Measurements from ENCODE around the gene METTL26. TPM values are rescaled to one million over a fixed set of nuclear protein-coding genes. Genes with fewer than 3 reads are reported as not detected.

Gene METTL26
- total and polyA plus RNA-seq, 9 of the 15 experiments (the other 6 are each of a cell fraction or from before 2014, with no cell fraction given), result 7.3 to 262 (median 80.9) TPM

DNA sequence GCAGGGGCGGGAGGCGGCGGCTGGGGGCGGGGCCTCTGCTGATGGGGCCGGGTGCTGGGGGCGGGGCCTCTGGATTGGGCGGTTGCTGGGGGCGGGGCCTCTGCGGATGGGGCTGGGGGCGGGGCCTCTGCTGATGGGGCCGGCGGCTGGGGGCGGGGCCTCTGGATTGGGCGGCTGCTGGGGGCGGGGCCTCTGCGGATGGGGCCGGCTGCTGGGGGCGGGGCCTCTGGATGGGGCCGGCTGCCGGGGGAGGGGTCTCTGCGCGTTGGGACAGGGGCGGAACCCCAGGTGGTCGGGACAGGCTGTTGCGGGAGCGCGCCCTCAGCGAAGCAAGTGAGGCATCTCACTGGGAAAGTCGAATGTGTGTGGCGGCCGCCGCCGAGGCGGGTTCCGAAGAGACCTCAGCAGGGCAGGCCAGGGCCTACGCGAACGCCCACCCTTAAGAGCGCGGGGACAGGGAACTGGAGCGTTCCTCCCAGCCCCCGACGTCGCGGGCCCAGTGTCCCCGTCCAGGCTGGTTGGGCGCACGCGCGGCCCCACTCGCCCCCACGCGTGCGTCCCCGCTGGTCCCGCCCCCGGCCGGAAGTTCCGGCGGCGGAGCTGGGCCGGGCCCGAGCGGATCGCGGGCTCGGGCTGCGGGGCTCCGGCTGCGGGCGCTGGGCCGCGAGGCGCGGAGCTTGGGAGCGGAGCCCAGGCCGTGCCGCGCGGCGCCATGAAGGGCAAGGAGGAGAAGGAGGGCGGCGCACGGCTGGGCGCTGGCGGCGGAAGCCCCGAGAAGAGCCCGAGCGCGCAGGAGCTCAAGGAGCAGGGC lies 43.9 kb upstream of the METTL26 start, which contains the start of gene STUB1 (continued):
- TF ChIP-seq, protein P1, sequence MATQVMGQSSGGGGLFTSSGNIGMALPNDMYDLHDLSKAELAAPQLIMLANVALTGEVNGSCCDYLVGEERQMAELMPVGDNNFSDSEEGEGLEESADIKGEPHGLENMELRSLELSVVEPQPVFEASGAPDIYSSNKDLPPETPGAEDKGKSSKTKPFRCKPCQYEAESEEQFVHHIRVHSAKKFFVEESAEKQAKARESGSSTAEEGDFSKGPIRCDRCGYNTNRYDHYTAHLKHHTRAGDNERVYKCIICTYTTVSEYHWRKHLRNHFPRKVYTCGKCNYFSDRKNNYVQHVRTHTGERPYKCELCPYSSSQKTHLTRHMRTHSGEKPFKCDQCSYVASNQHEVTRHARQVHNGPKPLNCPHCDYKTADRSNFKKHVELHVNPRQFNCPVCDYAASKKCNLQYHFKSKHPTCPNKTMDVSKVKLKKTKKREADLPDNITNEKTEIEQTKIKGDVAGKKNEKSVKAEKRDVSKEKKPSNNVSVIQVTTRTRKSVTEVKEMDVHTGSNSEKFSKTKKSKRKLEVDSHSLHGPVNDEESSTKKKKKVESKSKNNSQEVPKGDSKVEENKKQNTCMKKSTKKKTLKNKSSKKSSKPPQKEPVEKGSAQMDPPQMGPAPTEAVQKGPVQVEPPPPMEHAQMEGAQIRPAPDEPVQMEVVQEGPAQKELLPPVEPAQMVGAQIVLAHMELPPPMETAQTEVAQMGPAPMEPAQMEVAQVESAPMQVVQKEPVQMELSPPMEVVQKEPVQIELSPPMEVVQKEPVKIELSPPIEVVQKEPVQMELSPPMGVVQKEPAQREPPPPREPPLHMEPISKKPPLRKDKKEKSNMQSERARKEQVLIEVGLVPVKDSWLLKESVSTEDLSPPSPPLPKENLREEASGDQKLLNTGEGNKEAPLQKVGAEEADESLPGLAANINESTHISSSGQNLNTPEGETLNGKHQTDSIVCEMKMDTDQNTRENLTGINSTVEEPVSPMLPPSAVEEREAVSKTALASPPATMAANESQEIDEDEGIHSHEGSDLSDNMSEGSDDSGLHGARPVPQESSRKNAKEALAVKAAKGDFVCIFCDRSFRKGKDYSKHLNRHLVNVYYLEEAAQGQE (IDR thresholded peaks at IDR 0.05; ENCODE audit: borderline replicate concordance), result no peak
- TF ChIP-seq, protein P1 (CRISPR knock-in tag; IDR thresholded peaks at IDR 0.05; ENCODE audit: low read depth), result peak; percentile 62; the same call in 1 of the 2 replicates
- TF ChIP-seq, protein P2, sequence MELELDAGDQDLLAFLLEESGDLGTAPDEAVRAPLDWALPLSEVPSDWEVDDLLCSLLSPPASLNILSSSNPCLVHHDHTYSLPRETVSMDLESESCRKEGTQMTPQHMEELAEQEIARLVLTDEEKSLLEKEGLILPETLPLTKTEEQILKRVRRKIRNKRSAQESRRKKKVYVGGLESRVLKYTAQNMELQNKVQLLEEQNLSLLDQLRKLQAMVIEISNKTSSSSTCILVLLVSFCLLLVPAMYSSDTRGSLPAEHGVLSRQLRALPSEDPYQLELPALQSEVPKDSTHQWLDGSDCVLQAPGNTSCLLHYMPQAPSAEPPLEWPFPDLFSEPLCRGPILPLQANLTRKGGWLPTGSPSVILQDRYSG (tag; conservative IDR thresholded peaks at IDR 0.05; ENCODE audit: low read depth), result no peak
- no peak for TF ChIP-seq ID3 (CRISPR knock-in tag; IDR thresholded peaks at IDR 0.05)
- no peak for TF ChIP-seq ID3 (tag; IDR thresholded peaks at IDR 0.05)
- TF ChIP-seq CREB5 (CRISPR knock-in tag; IDR thresholded peaks at IDR 0.05), result no peak
- TF ChIP-seq PYGO2 (tag; IDR thresholded peaks at IDR 0.05), result no peak
- no peak for TF ChIP-seq RBM15 (IDR thresholded peaks at IDR 0.05; ENCODE audit: insufficient read depth, low read length)
- no peak for TF ChIP-seq ZNF140 (CRISPR knock-in tag; IDR thresholded peaks at IDR 0.05)
- no peak for TF ChIP-seq MEF2D (tag; conservative IDR thresholded peaks at IDR 0.05; ENCODE audit: low read depth)
- TF ChIP-seq FOS (IDR thresholded peaks at IDR 0.05; ENCODE audit: extremely low read depth, insufficient read length), result no peak
- TF ChIP-seq EWSR1 (IDR thresholded peaks at IDR 0.05; ENCODE audit: borderline replicate concordance, low read depth, partially characterized antibody), result no peak
- no peak for TF ChIP-seq XRCC3 (IDR thresholded peaks at IDR 0.05)
- no peak for TF ChIP-seq IRF9 (tag; IDR thresholded peaks at IDR 0.05)
- TF ChIP-seq POLR3A (IDR thresholded peaks at IDR 0.05; ENCODE audit: borderline replicate concordance, extremely low read depth, insufficient read depth, insufficient read length), result no peak
